ENCODE measurements around the gene CDH4.

GRCh38 chr20:61449057-61449609 is 197.1 kb downstream of the CDH4 start:
- no peak for TF ChIP-seq POLR2A (IDR thresholded peaks at IDR 0.05)
- TF ChIP-seq, protein P1, sequence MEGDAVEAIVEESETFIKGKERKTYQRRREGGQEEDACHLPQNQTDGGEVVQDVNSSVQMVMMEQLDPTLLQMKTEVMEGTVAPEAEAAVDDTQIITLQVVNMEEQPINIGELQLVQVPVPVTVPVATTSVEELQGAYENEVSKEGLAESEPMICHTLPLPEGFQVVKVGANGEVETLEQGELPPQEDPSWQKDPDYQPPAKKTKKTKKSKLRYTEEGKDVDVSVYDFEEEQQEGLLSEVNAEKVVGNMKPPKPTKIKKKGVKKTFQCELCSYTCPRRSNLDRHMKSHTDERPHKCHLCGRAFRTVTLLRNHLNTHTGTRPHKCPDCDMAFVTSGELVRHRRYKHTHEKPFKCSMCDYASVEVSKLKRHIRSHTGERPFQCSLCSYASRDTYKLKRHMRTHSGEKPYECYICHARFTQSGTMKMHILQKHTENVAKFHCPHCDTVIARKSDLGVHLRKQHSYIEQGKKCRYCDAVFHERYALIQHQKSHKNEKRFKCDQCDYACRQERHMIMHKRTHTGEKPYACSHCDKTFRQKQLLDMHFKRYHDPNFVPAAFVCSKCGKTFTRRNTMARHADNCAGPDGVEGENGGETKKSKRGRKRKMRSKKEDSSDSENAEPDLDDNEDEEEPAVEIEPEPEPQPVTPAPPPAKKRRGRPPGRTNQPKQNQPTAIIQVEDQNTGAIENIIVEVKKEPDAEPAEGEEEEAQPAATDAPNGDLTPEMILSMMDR (IDR thresholded peaks at IDR 0.05): no peak
